SK-N-SH (cell line): ENCODE measurements around the gene HIPK1.

ENCODE experiments used
- CTCF ChIP-seq: fragments of 200-600 bp; sonication (generic); IDR thresholded peaks from 2 replicates; pipeline ENCODE4 v1.6.1; 2017; ENCODE audit warnings: antibody characterized with exemption, mild to moderate bottlenecking, moderate library complexity
- EP300 ChIP-seq, 2 experiments: IDR thresholded peaks; 2 replicates each; pipeline versions ENCODE4 v1.4.0 to v1.6.1; 2012; ENCODE audit warnings: borderline replicate concordance in 1 of 2, low read depth in 1 of 2, low read length in 1 of 2
- EZH2phosphoT487 ChIP-seq: fragments of 200-600 bp; sonication (generic); IDR thresholded peaks from 2 replicates; pipeline ENCODE4 v1.6.1; 2017; ENCODE audit warnings: low read depth, mixed run types, mild to moderate bottlenecking, antibody characterized with exemption, moderate library complexity, borderline replicate concordance
- FOXM1 ChIP-seq: IDR thresholded peaks from 2 replicates; pipeline ENCODE4 v1.4.0; 2012; ENCODE audit warnings: low read depth, mild to moderate bottlenecking
- GABPA ChIP-seq: IDR thresholded peaks from 2 replicates; pipeline ENCODE4 v1.4.0; 2012; ENCODE audit warnings: low read depth, mild to moderate bottlenecking
- JUND ChIP-seq: IDR thresholded peaks from 2 replicates; pipeline ENCODE4 v1.4.0; 2012
- POLR2AphosphoS5 ChIP-seq: IDR thresholded peaks from 2 replicates; pipeline ENCODE4 v1.6.1; 2012; ENCODE audit warnings: low read depth, low read length
- TAF1 ChIP-seq: IDR thresholded peaks from 2 replicates; pipeline ENCODE4 v1.6.1; 2012; ENCODE audit warnings: low read depth, mild to moderate bottlenecking, low read length, moderate library complexity, borderline replicate concordance
- TCF12 ChIP-seq: IDR thresholded peaks from 2 replicates; pipeline ENCODE4 v1.4.0; 2012
- TEAD4 ChIP-seq: IDR thresholded peaks from 2 replicates; pipeline ENCODE4 v1.4.0; 2012; ENCODE audit warnings: mild to moderate bottlenecking, borderline replicate concordance; ENCODE audit not compliant: insufficient read depth
- YY1 ChIP-seq: IDR thresholded peaks from 2 replicates; pipeline ENCODE4 v1.4.0; 2012; ENCODE audit warnings: low read depth, mild to moderate bottlenecking
- TF ChIP-seq, protein P1 (sequence below): fragments of 150-350 bp; IDR thresholded peaks from 2 replicates; pipeline ENCODE4 v1.6.1; 2016; ENCODE audit warnings: mild to moderate bottlenecking, low read depth, low read length
- TF ChIP-seq, protein P2 (sequence below): IDR thresholded peaks from 2 replicates; pipeline ENCODE4 v1.4.0; 2012; ENCODE audit warnings: low read depth
- TF ChIP-seq, protein P3 (sequence below): fragments of 150-350 bp; IDR thresholded peaks from 2 replicates; pipeline ENCODE4 v1.6.1; 2017; ENCODE audit warnings: antibody characterized with exemption, low read length, low read depth, borderline replicate concordance

DNA sequence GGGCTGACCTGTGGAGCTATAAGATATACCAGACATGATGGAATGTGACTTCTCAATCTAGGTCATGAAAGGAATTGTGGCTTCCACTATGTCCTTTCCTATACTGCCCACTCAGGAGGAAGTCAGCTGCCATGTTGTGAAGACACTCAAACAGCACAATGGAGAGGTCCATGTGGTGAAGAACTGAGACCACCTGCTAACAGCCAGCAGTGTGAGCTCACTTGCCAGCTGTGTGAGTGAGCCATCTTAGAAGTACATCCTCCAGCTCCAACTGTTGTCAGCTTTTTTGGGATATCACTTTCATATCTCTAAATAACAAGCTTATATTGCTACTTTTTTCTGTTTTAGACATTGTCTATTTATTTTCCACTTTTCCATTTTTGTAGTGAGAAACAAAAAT is 79.9 kb downstream of the HIPK1 start:
- TF ChIP-seq FOXM1: no peak
- TF ChIP-seq CTCF: no peak
- TF ChIP-seq EZH2phosphoT487: no peak
- TF ChIP-seq, protein P1, sequence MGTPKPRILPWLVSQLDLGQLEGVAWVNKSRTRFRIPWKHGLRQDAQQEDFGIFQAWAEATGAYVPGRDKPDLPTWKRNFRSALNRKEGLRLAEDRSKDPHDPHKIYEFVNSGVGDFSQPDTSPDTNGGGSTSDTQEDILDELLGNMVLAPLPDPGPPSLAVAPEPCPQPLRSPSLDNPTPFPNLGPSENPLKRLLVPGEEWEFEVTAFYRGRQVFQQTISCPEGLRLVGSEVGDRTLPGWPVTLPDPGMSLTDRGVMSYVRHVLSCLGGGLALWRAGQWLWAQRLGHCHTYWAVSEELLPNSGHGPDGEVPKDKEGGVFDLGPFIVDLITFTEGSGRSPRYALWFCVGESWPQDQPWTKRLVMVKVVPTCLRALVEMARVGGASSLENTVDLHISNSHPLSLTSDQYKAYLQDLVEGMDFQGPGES: no peak
- no peak for TF ChIP-seq TAF1
- TF ChIP-seq GABPA: no peak
- no peak for TF ChIP-seq EP300 (IDR thresholded peaks at IDR 0.05; ENCODE audit: borderline replicate concordance in 1 of 2, low read depth in 1 of 2, low read length in 1 of 2)
- no peak for TF ChIP-seq TEAD4
- TF ChIP-seq, protein P2, sequence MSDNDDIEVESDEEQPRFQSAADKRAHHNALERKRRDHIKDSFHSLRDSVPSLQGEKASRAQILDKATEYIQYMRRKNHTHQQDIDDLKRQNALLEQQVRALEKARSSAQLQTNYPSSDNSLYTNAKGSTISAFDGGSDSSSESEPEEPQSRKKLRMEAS: no peak
- no peak for TF ChIP-seq JUND
- TF ChIP-seq POLR2AphosphoS5: no peak
- TF ChIP-seq, protein P3, sequence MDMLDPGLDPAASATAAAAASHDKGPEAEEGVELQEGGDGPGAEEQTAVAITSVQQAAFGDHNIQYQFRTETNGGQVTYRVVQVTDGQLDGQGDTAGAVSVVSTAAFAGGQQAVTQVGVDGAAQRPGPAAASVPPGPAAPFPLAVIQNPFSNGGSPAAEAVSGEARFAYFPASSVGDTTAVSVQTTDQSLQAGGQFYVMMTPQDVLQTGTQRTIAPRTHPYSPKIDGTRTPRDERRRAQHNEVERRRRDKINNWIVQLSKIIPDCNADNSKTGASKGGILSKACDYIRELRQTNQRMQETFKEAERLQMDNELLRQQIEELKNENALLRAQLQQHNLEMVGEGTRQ: no peak
- TF ChIP-seq TCF12: no peak
- TF ChIP-seq YY1: no peak
